T-cell (primary cell): ENCODE results near the gene YJEFN3. TPM values are rescaled to one million over a fixed set of nuclear protein-coding genes. Genes with fewer than 3 reads are reported as not detected.

ENCODE experiments used
- ATAC-seq, 4 experiments: fragments of 200-7000 bp in 3 of 4; fragments of 150-1000 bp in 1 of 4; cut with Tn5 transposase; replicated peaks in 1 of 4; 1 replicate in 3 of 4; 2 replicates in 1 of 4; pipeline ENCODE4 v1.10.0; 2021; ENCODE audit warnings: moderate library complexity in 3 of 4, mild to moderate bottlenecking in 2 of 4, moderate number of reproducible peaks in 1 of 4
- CTCF ChIA-PET, 2 donors: fragments of 300-600 bp; sonication (Branson Sonifier 250); formaldehyde crosslinking; loops; one replicate each; lab custom pipeline; 2022; ENCODE audit warnings: antibody characterized with exemption in 2 of 2; lab: Charles Lee
- POLR2A ChIA-PET, 2 donors: fragments of 300-600 bp; sonication (Branson Sonifier 250); formaldehyde crosslinking; loops; one replicate each; lab custom pipeline; 2022; ENCODE audit warnings: antibody characterized with exemption in 2 of 2; lab: Charles Lee
- DNase-seq, 35 experiments: peaks; one replicate each; pipeline versions ENCODE4 v3.0.0 to v3.0.0-alpha.2; 2013 to 2023
- H3K27ac ChIP-seq: one replicate; pipeline ENCODE4 v1.5.1; 2013; ENCODE audit warnings: low read length
- H3K27me3 ChIP-seq, 2 experiments: replicated peaks in 1 of 2; 1 replicate in 1 of 2; 2 replicates in 1 of 2; pipeline versions ENCODE4 v1.6.1 to v1.7.0; 2013; ENCODE audit warnings: low read length in 1 of 2, mixed read lengths in 1 of 2; ENCODE audit not compliant: control insufficient read depth in 2 of 2, insufficient read depth in 2 of 2; ENCODE audit errors: extremely low read depth in 1 of 2
- H3K36me3 ChIP-seq, 2 donors: 1 replicate in 1 of 2; 2 replicates in 1 of 2; pipeline versions ENCODE4 v1.6.1 to v1.7.0; 2013; ENCODE audit warnings: low read length in 1 of 2; ENCODE audit not compliant: control insufficient read depth in 2 of 2, insufficient read depth in 1 of 2; ENCODE audit errors: extremely low read depth in 1 of 2
- H3K4me1 ChIP-seq, 2 experiments: 1 replicate in 1 of 2; 2 replicates in 1 of 2; pipeline versions ENCODE4 v1.6.1 to v1.7.0; 2013; ENCODE audit warnings: low read length in 2 of 2, mixed read lengths in 1 of 2; ENCODE audit not compliant: insufficient read depth in 2 of 2, control insufficient read depth in 1 of 2; ENCODE audit errors: extremely low read depth in 1 of 2
- H3K4me3 ChIP-seq, 2 donors: 1 replicate in 1 of 2; 2 replicates in 1 of 2; pipeline versions ENCODE4 v1.5.1 to v1.7.0; 2013; ENCODE audit warnings: mild to moderate bottlenecking in 2 of 2, low read length in 1 of 2, moderate library complexity in 1 of 2; ENCODE audit not compliant: control insufficient read depth in 1 of 2; ENCODE audit errors: extremely low read depth in 1 of 2
- H3K9me3 ChIP-seq: 2 replicates; pipeline ENCODE4 v1.7.0; 2013
- H3K27ac Mint-ChIP-seq, 2 donors: one replicate each; pipeline ENCODE4 v1.8.0; 2020 to 2021; ENCODE audit warnings: mild to moderate bottlenecking in 2 of 2, mixed read lengths in 2 of 2
- H3K27me3 Mint-ChIP-seq, 2 donors: one replicate each; pipeline ENCODE4 v1.8.0; 2021 to 2022; ENCODE audit warnings: mixed read lengths in 2 of 2
- H3K36me3 Mint-ChIP-seq: one replicate; pipeline ENCODE4 v1.8.0; 2021; ENCODE audit warnings: mixed read lengths
- H3K4me1 Mint-ChIP-seq, 3 donors: one replicate each; pipeline ENCODE4 v1.8.0; 2020 to 2022; ENCODE audit warnings: mixed read lengths in 3 of 3, mild to moderate bottlenecking in 1 of 3
- H3K4me3 Mint-ChIP-seq, 3 donors: one replicate each; pipeline ENCODE4 v1.8.0; 2020 to 2022; ENCODE audit warnings: mild to moderate bottlenecking in 3 of 3, mixed read lengths in 3 of 3, moderate library complexity in 3 of 3
- H3K9me3 Mint-ChIP-seq, 3 donors: one replicate each; pipeline ENCODE4 v1.8.0; 2020 to 2022; ENCODE audit warnings: mixed read lengths in 3 of 3
- WGBS: methylation state at CpG from one replicate; pipeline ENCODE4 v1.1.5; 2013; ENCODE audit warnings: missing lambda C conversion rate; ENCODE audit not compliant: insufficient coverage; 5-methylcytosine and 5-hydroxymethylcytosine counted together
- total RNA-seq, 35 experiments: library from RNA in 6 of 35; stranded (reverse) in 6 of 35; fragments of 120-200 nt in 1 of 35; gene quantifications; one replicate each; pipeline versions ENCODE4 v1.2.1 to v1.2.4 and lab custom pipeline; 2013 to 2026

Gene YJEFN3
- total RNA-seq, 5 donors from 2014 or later (not counting 1 experiment from before 2014, with no cell fraction given): 5.4 to 14.2 (median 12.5) TPM

GRCh38 chr19:19510432-19510831 lies 18.3 kb upstream of the YJEFN3 start:
- Mint-ChIP-seq H3K4me1 (peaks cover 0 to 4% (median 3%) of the 10 kb centered on the region in 3 donors), H3K27me3 (no peaks in the 10 kb centered on the region), H3K4me3 (no peak overlapping the region), H3K27ac (peak overlapping the region in 1 of 2 donors; percentile 46), H3K36me3 (peaks cover 12% of the 10 kb centered on the region), H3K9me3 (no peaks in the 10 kb centered on the region)
- Histone ChIP-seq H3K27me3 (no peaks in the 10 kb centered on the region), H3K9me3 (no peaks in the 10 kb centered on the region), H3K36me3 (peaks cover 0 to 28% of the 10 kb centered on the region in 2 donors), H3K27ac (no peak overlapping the region), H3K4me3 (no peak overlapping the region), H3K4me1 (peaks cover 0 to 17% of the 10 kb centered on the region in 2 experiments)
- ChIA-PET CTCF (no interaction called here), POLR2A (interaction anchor here in 1 of 2 donors (0.7 kb wide), 1 partner anchor 322 kb away, joined by 3 read pairs; no protein-coding TSS in a partner anchor)
- WGBS: 78% methylated on average over 6 of the region's 6 CpGs
- no peak for DNase-seq
- ATAC-seq: no peak

DNA sequence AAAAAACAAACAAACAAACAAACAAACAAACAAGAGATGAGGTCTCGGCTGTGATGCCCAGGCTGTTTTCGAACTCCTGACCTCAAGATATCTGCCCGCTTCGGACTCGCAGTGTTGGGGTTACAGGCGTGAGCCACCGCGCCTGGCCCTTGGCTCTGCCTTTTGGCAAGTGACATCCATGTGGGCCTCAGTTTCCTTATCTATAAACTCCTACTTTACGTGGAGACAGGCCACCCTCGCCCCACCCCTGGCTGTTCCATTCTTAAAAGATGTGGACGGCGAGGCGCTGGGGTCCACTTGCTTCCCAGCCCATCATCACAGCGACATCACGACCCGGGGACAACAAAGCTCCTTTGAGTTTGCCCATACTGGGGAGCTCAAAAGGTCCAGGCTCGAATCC lies 15.0 kb upstream of the YJEFN3 start:
- peak overlapping the region in 2 of 3 donors; percentile 28 to 90 for H3K4me3 Mint-ChIP-seq
- no peak for DNase-seq
- H3K27me3 Mint-ChIP-seq: no peaks in the 10 kb centered on the region
- H3K4me1 ChIP-seq: peaks cover 4 to 44% of the 10 kb centered on the region in 2 experiments
- ChIA-PET CTCF (no interaction called here), POLR2A (no interaction called here)
- peaks cover 9 to 30% (median 19%) of the 10 kb centered on the region in 3 donors for H3K4me1 Mint-ChIP-seq
- no peak for ATAC-seq
- H3K9me3 ChIP-seq: no peaks in the 10 kb centered on the region
- no peak overlapping the region for H3K27ac Mint-ChIP-seq
- 94% methylated on average over 17 of the region's 17 CpGs for WGBS
- H3K36me3 ChIP-seq: no peaks in the 10 kb centered on the region
- no peaks in the 10 kb centered on the region for H3K36me3 Mint-ChIP-seq
- H3K9me3 Mint-ChIP-seq: no peaks in the 10 kb centered on the region
- H3K27ac ChIP-seq: no peak overlapping the region
- H3K4me3 ChIP-seq: peak overlapping the region in 1 of 2 donors; percentile 6
- no peaks in the 10 kb centered on the region for H3K27me3 ChIP-seq

GRCh38 chr19:19514215-19514657 lies 14.5 kb upstream of the YJEFN3 start:
- no peak for DNase-seq
- H3K4me3 ChIP-seq: peak overlapping the region in 1 of 2 donors; percentile 6
- peak overlapping the region in 1 of 2 donors; percentile 71 for H3K27ac Mint-ChIP-seq

GRCh38 chr19:19514881-19515641 lies 13.7 kb upstream of the YJEFN3 start, which contains the start of gene TSSK6:
TSS of gene TSSK6 (minus strand) at chr19:19515548. CDS start at chr19:19515427, 121 bp downstream.
- Histone ChIP-seq H3K4me1 (peaks cover 4 to 55% of the 10 kb centered on the region in 2 experiments), H3K27me3 (no peaks in the 10 kb centered on the region), H3K27ac (peak within 1 kb of the TSS; percentile 76), H3K9me3 (no peaks in the 10 kb centered on the region), H3K36me3 (peaks cover 3 to 9% of the 10 kb centered on the region in 2 donors), H3K4me3 (peak within 1 kb of the TSS; percentile 75 to 89)
- ChIA-PET CTCF (no interaction called here), POLR2A (no interaction called here)
- 93% methylated on average over 73 of the region's 74 CpGs for WGBS
- ATAC-seq (no peak), DNase-seq (no peak)
- Mint-ChIP-seq H3K9me3 (no peaks in the 10 kb centered on the region), H3K27ac (peak within 1 kb of the TSS; percentile 93 to 94), H3K36me3 (peaks cover 7% of the 10 kb centered on the region), H3K27me3 (no peaks in the 10 kb centered on the region), H3K4me1 (peaks cover 20 to 41% (median 28%) of the 10 kb centered on the region in 3 donors), H3K4me3 (peak within 1 kb of the TSS; percentile 90 to 96 (median 94))

More at GRCh38 chr19:19514215-19514657, 14.5 kb upstream of the YJEFN3 start:
- H3K4me1 Mint-ChIP-seq: peaks cover 12 to 33% (median 21%) of the 10 kb centered on the region in 3 donors
- Histone ChIP-seq H3K4me1 (peaks cover 4 to 48% of the 10 kb centered on the region in 2 experiments), H3K27me3 (no peaks in the 10 kb centered on the region), H3K9me3 (no peaks in the 10 kb centered on the region), H3K36me3 (peaks cover 2% of the 10 kb centered on the region in 2 donors), H3K27ac (no peak overlapping the region)
- H3K36me3 Mint-ChIP-seq: peaks cover 2% of the 10 kb centered on the region
- peak overlapping the region; percentile 56 to 90 (median 60) for H3K4me3 Mint-ChIP-seq
- ATAC-seq: no peak
- CTCF ChIA-PET: no interaction called here
- no peaks in the 10 kb centered on the region for H3K9me3 Mint-ChIP-seq
- WGBS: 58% methylated on average over 45 of the region's 46 CpGs
- POLR2A ChIA-PET: no interaction called here
- no peaks in the 10 kb centered on the region for H3K27me3 Mint-ChIP-seq

DNA sequence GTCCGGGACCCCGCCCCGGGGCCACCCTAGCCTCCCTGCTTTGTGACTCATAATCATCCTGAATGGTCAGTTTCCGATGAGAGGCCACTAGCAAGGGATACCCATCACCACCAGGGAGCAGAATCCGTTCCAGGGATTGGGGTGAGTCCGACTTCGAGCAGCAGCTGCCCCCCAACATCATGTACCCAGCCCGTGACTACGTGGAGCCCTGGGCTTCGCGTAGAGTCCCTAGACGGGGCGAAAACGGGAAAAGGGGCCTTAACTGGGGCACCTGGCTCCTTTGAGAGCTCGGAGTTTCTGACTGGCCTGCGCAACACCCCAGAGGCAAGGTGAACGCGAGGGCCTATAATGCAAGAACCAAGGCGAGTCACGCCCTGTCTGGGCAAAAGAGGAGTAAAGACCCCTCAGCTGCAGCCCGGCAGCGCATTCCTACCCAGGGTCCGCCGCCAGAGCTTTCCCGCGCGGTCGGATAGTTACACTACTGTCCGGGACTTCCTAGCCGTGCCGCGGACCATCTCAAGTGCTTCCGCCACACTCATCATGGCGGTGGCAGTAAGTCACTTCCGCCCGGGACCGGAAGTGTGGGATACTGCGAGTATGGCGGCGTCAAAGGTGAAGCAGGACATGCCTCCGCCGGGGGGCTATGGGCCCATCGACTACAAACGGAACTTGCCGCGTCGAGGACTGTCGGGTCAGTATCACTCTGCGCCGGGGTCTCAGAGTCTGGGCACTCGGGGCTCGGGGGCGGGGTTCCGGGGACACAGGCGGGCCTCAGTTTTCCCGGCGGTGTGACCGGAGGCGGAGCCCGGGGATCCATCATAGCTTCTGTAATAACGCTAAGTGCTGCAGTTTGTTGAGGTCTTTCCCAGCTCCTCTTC lies 12.8 kb upstream of the YJEFN3 start, which contains the start of gene NDUFA13:
NDUFA13 (plus strand) TSS at position 584 of the 878 bp plus-strand sequence; CDS start at position 598, 14 bp downstream.
- peaks cover 26 to 47% (median 35%) of the 10 kb centered on the region in 3 donors for H3K4me1 Mint-ChIP-seq
- POLR2A ChIA-PET: interaction anchor here in 1 of 2 donors (0.5 kb wide), 1 partner anchor 342 kb away, joined by 3 read pairs; no protein-coding TSS in a partner anchor
- H3K36me3 Mint-ChIP-seq: peaks cover 12% of the 10 kb centered on the region

More for the DNA sequence above, 12.8 kb upstream of the YJEFN3 start, which contains the start of gene NDUFA13:
- ATAC-seq (peak; percentile 88 to 92 (median 90)), DNase-seq (peak; percentile 75 to 98 (median 88))
- 3% methylated on average over 51 of the region's 61 CpGs for WGBS
- Mint-ChIP-seq H3K4me3 (peak within 1 kb of the TSS; percentile 90 to 96 (median 94)), H3K27me3 (no peaks in the 10 kb centered on the region), H3K9me3 (no peaks in the 10 kb centered on the region), H3K27ac (peak within 1 kb of the TSS; percentile 93 to 94)
- Histone ChIP-seq H3K27me3 (no peaks in the 10 kb centered on the region), H3K27ac (peak within 1 kb of the TSS; percentile 76), H3K36me3 (peaks cover 6 to 15% of the 10 kb centered on the region in 2 donors), H3K9me3 (no peaks in the 10 kb centered on the region), H3K4me1 (peaks cover 4 to 55% of the 10 kb centered on the region in 2 experiments), H3K4me3 (peak within 1 kb of the TSS; percentile 75 to 89)
- CTCF ChIA-PET: interaction anchor here in 1 of 2 donors (1.1 to 1.5 kb wide), 2 partner anchors 17 to 25 kb away, joined by 3 to 6 read pairs; no protein-coding TSS in a partner anchor
